Embryonic facial prominence (tissue), 1 donor: ENCODE measurements around the gene TRABD.

ENCODE experiments used
- DNase-seq: peaks from one replicate; pipeline ENCODE4 v3.0.0-alpha.2; 2016; ENCODE audit errors: extremely low spot score

TRABD gene

DNA sequence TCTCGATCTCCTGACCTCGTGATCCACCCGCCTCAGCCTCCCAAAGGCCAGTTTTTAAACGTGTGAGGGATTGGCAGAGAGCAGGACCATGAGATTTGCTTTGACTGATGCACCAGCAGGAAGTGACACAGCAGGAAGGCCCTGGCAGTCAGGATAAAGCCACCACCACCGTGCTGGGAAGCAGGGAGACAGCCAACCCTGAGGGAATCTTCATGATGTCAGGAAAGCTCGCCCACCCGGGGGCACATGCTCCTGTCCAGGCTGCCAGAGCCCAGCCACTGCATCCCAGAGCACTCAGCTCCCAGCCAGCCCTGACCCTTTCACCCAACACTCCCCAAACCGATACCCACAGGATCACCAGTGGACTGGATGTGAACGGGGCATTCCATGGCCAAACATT is 53.0 kb downstream of the TRABD start:
- DNase-seq, result no peak

DNA sequence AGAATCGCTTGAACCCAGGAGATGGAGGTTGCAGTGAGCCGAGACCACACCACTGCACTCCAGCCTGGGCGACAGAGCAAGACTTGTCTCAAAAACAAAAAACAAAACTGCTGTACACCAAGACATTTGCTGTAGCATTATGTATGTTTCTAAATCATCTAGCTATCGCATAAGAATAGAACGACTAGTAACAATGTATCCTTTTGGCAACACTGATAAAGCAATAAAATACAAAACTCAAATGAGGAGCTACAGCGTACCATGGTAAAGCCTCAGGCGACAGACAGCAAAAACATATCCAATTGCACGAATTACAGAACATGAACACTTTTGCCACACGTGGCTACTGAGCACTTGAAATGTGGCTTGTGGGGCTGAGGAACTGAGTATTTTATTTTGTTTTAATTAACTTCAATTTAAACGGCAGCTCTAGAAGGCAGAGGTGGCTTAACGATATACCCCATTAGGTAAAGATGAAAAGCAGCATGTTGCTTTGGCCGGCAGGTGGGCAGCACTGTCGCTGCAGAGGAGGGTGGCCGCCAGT is 56.8 kb downstream of the TRABD start:
- no peak for DNase-seq

DNA sequence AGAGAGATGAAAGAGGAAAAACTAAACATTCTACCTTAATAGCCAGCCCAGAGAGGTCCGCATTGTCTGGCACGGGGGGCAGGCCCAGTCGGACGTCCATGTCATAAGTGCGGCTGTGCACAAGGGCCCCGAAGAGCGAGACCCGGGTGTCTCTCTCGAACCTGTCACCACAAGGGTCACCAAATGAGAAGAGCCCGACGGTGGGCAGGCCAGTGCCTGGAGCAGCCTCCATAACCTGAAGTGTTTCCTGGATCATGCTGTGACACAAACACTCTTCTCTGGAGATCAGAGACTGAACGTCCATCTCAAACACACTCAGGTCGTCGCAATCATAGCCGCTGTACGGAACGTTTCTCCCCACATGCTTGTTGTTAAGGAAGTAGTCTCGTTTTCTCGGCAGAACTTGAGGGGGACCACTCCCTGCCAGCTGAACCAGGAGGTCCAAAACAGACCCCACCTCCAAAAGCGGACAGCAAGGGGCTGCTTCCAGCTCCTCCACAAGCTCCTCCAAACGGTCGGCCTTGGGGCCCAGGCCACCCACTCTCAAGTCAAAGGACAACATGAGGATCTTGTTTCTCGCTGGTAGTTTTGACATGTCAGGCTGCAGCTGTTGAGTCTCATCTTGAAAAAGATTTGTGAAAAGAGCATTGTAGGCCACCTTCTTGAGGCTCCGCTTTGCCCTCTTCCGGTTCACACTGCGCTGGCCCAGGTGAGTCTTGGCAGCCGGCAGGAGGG is 58.1 kb downstream of the TRABD start:
- no peak for DNase-seq

DNA sequence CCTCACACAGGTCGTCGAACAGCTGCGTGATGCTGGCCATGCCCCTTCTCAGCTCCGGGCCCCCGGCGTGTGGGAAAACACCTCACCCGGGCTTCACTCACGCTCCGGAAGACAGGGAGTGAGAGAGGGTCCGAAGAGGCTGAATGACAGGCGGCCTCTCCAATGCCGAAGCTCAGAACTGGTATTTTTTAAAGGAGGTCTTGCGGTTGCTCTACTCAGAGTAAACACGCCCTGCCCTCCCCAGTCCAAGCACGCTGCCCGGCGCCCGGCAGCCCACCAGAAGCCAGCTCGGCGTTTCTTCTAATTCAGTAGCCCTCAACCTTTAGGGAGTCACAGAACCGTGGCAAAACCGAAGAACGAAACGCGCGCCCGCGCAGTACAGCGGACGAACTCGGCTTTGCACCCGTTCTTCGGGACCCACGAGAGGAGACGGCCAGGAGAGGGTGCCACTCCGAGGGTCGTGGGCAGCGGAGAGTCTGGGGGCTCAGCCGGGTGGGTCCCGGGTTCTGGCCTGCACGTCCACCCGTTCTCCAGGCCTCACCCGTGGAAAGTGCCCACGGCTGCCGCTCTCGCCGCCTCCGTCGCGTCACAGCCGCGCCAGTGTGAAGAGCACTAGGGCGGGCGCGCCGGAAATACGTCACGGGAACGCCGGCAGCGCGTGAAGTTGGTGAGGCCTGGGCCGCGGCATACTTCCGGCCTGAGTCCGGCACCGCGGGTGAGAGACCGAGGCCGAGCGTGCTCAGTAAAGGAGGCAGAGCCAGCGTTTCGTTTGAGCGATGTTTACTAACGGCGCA is 58.9 kb downstream of the TRABD start, which contains the start of gene TUBGCP6:
Gene TUBGCP6 (minus strand): TSS at position 604 of the 794 bp plus-strand sequence. CDS start 564 bp downstream, at position 40.
- peak; percentile 82 for DNase-seq

DNA sequence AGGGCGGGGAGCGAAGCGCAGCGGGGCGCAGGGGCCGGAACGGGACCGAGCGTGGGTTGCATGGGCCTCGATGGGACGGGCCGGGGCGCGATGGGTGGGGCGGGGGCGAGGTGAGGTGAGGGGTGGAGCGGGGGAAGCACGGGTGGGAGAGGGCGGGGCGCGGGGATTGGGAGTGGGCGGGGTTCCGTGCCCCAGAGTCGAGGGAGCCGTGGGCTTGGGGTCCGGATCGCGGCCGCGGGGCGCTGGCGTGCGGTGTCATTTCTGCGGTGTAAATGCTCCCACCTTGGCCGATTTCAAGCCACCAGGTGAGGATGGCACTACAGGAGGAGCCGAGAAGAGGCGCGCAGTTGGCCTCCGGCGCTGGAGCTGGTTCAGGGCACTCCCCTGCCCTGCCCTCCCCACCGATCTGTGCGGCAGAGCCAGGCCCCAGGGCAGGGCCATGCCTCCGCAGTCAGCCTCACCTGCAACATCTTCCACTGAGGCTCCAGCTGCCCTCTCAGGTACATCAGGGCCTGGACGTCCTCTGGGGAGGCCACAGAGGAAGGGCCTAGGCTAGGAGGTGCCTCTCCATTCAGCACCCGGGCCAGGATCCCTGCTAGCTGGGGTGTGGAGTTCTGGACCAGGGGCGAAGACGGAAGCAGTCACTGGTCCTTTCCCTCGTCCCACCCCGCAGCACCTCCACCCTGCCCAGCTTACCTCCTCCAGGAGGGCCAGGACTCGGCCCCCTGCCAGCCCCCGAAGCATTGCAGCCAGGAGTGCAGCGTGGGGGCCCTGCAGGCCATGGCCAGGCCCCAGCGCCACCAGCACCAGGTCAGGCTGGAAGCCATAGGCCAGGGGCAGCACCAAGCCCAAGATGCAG is 59.7 kb downstream of the TRABD start:
- no peak for DNase-seq

DNA sequence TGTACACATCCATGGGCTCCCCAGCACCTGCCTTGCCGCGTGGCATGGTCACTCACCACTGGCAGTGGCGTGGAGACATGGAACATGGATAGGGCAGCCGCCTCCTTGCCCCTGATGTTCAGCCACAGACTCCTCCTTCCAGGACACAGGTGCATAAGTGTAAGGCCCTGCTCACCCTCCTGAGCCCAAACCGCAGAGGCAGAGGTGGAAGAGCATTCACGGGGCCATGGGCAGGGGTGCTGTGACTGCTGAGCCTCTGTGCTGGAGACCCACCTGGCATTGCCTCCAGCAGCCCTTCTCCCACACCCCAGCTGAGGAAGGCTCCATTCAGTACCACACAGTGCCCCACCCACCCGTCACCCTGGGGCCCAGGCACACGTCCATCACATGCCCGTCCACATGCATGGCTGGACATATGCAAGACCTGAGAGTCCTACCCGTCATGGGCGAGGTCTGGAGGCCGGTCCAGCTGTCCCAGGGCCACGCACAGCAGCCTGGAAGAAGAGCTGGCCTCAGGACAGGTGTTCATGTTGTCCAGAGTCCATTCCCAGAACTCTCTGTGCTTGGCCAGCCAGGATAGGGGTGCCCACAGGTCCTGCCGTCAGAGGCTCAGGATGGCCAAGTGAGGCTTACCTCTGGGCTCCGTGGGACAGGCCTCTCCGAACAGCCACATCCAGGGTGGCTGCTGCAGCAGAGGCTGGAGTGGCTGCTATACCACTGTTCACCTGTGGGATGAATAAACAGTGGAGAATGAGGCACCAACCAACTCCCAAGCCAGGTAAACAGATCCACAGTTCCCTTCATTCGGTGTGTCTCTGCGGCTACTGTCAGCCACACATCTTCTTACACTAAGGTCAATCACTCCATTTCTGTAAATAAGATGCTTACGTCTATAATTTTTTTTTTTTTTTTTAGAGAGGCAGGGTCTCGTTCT is 60.8 kb downstream of the TRABD start:
- no peak for DNase-seq

DNA sequence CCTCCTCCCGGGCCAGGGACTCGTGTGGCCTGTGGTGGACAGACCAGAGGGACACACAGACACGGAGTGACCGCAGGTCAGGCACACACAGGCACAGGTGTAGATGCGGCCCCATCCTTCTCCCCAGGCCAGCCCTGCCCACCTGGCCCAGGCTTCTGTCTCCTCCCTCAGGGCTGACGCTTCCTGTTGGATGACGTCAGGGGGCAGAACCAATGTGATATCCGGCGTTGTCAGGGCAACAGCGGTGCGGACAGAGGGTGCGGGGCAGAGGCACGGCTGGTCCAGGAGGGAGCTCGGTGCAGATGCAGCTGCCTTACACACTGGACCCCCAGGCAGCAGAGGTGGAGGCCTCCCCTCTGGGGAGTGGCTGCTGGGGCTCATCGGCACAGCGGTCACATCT is 62.0 kb downstream of the TRABD start:
- no peak for DNase-seq

DNA sequence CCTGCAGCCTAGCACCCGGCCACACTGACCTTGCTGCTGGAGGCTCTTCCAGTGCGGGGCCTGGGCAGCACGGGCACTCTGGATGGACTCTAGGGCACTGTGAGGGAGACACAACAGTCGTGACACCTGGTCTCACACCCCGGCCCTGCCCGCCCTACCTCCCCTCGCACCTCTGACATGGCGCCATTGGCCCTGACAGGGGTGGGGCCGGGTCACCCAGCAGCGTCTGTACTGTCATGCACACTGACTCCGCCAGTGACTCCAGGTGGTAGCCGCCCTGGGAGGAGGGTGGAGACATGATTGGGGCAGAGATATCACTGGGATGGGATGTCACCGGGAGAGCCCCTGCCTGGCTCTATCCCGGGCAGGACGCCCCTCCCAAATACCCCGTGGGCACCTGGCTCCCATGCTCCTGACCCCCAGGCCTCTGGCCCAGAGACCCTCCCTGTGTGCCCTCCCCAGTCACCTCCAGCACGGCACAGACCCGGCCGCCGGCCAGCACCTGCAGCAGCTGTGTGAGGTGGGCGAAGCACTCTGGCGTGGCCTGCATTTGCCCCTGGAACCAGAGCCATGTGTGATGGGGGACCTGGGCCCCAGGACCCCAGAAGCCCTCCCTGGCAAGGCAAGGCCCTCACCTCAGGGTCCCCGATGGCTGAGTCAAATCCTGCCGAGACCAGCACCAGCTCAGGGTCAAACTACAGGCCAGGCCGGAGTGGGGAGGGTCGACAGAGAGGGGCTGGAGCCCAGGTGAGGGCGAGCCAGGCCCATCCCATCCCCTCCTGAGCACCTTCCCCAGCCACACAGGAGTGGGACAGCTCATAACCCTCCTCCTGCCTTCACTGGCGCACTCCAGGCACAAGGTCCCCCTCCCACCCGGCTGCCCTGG is 62.7 kb downstream of the TRABD start:
- DNase-seq, result no peak
